NCI-H1436 (cell line): ENCODE measurements around the gene PDE6H.

Source experiments
- DNase-seq: peaks from one replicate; lab custom pipeline; 2025; lab: John Stamatoyannopoulos, UW

The PDE6H gene

GRCh38 chr12:14972816-14973215 is at the start of gene PDE6H:
TSS of gene PDE6H (plus strand) at chr12:14973042. CDS start at chr12:14978013, 4,971 bp downstream.
- no peak for DNase-seq

GRCh38 chr12:14923944-14924343 is 48.9 kb upstream of the PDE6H start:
- no peak for DNase-seq

GRCh38 chr12:14924541-14924940 is 48.3 kb upstream of the PDE6H start:
- DNase-seq: no peak

- DNase-seq: no peak
Observed at GRCh38 chr12:14927267-14927666, 45.6 kb upstream of the PDE6H start.

GRCh38 chr12:14928931-14929330 is 43.9 kb upstream of the PDE6H start:
- no peak for DNase-seq

GRCh38 chr12:14930299-14930698 is 42.5 kb upstream of the PDE6H start:
- DNase-seq: no peak

- DNase-seq: no peak
Observed at GRCh38 chr12:14931359-14931758, 41.5 kb upstream of the PDE6H start.

GRCh38 chr12:14931791-14932560 is 40.9 kb upstream of the PDE6H start:
- DNase-seq: no peak

- DNase-seq: no peak
Observed at GRCh38 chr12:14934511-14934910, 38.3 kb upstream of the PDE6H start.

- no peak for DNase-seq
Observed at GRCh38 chr12:14935031-14935430, 37.8 kb upstream of the PDE6H start.

- no peak for DNase-seq
Observed at GRCh38 chr12:14936224-14936861, 36.5 kb upstream of the PDE6H start.

- no peak for DNase-seq
Observed at GRCh38 chr12:14937014-14937413, 35.8 kb upstream of the PDE6H start.

GRCh38 chr12:14937689-14938088 is 35.2 kb upstream of the PDE6H start:
- no peak for DNase-seq

GRCh38 chr12:14938301-14938700 is 34.5 kb upstream of the PDE6H start, which contains the start of gene ERP27:
TSS of gene ERP27 (minus strand) at chr12:14938537. CDS start at chr12:14938508, 29 bp downstream.
- no peak for DNase-seq

- no peak for DNase-seq
Observed at GRCh38 chr12:14941369-14941768, 31.5 kb upstream of the PDE6H start.

- DNase-seq: no peak
Observed at GRCh38 chr12:14942196-14942931, 30.5 kb upstream of the PDE6H start.

GRCh38 chr12:14946162-14946561 is 26.7 kb upstream of the PDE6H start:
- no peak for DNase-seq

- DNase-seq: no peak
Observed at GRCh38 chr12:14946861-14947260, 26.0 kb upstream of the PDE6H start.

- DNase-seq: no peak
Observed at GRCh38 chr12:14948672-14949071, 24.2 kb upstream of the PDE6H start.

- no peak for DNase-seq
Observed at GRCh38 chr12:14949631-14950030, 23.2 kb upstream of the PDE6H start.

GRCh38 chr12:14950421-14950820 is 22.4 kb upstream of the PDE6H start:
- no peak for DNase-seq

GRCh38 chr12:14950982-14951746 is 21.7 kb upstream of the PDE6H start:
- DNase-seq: no peak
